Chondrocyte (in vitro differentiated cells): ENCODE data around the gene CD46. TPM values are rescaled to one million over a fixed set of nuclear protein-coding genes. Genes with fewer than 3 reads are reported as not detected.
"Not testable (repeated sequence)": the region's sequence is repeated elsewhere in the genome, so short reads cannot be mapped to it uniquely, and the experiment has no call there.

Experiments used
- DNase-seq: peaks from one replicate; pipeline ENCODE4 v3.0.0; 2021; ENCODE audit warnings: mixed read lengths, low spot score
- H3K27ac Mint-ChIP-seq: one replicate; pipeline ENCODE4 v1.8.0; 2021; ENCODE audit warnings: mild to moderate bottlenecking, moderate library complexity, mixed read lengths; ENCODE audit not compliant: unreplicated experiment
- H3K27me3 Mint-ChIP-seq: 2 replicates; pipeline ENCODE4 v1.8.0; 2021; ENCODE audit warnings: low read depth, mixed read lengths
- H3K36me3 Mint-ChIP-seq: 2 replicates; pipeline ENCODE4 v1.8.0; 2021; ENCODE audit warnings: low read depth, mixed read lengths
- H3K4me1 Mint-ChIP-seq: 2 replicates; pipeline ENCODE4 v1.8.0; 2021; ENCODE audit warnings: low read depth, mild to moderate bottlenecking, mixed read lengths
- H3K4me3 Mint-ChIP-seq: one replicate; pipeline ENCODE4 v1.8.0; 2021; ENCODE audit warnings: mild to moderate bottlenecking, moderate library complexity, mixed read lengths; ENCODE audit not compliant: unreplicated experiment
- H3K9me3 Mint-ChIP-seq: 2 replicates; pipeline ENCODE4 v1.8.0; 2021; ENCODE audit warnings: low read depth, mixed read lengths
- CTCF ChIP-seq: fragments of 200-600 bp; sonication (generic); IDR thresholded peaks from 2 replicates; pipeline ENCODE4 v1.5.0; 2021; ENCODE audit warnings: antibody characterized with exemption, mild to moderate bottlenecking, moderate library complexity
- total RNA-seq: library from RNA; stranded (reverse); gene quantifications from 3 replicates; pipeline ENCODE4 v1.2.1, GENCODE V29; 2021

Gene CD46
- total RNA-seq, 1 donor from 2014 or later = 96.4 TPM

- no peaks in the 10 kb centered on the region for H3K27me3 Mint-ChIP-seq
- no peaks in the 10 kb centered on the region for H3K9me3 Mint-ChIP-seq
- peaks cover 30% of the 10 kb centered on the region for H3K36me3 Mint-ChIP-seq
- no peak overlapping the region for H3K4me3 Mint-ChIP-seq
- TF ChIP-seq CTCF = no peak
- peaks cover 9% of the 10 kb centered on the region for H3K4me1 Mint-ChIP-seq
- DNase-seq = no peak
- H3K27ac Mint-ChIP-seq = no peak overlapping the region
Observed at GRCh38 chr1:207763091-207763490, 11.2 kb downstream of the CD46 start.

DNA sequence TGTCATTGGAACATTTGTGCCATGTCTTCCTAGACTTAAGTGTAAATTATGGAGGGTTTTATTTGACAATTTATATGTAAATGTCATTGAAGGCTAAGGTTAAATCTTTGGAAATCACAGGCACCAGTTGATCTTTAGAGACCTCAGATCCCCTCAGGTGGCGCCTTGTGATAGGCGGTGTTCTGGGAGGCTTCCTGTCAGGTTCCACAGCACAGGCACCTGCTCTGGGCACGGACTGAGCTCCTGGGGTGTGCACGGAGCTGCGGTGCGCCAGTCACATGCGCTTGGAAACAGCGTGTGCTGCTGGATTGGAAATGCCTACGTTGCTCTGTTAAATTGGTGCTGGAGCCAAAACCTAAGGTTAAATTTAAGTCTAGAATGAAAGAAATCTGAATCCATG lies 12.1 kb downstream of the CD46 start:
- no peak for DNase-seq
- TF ChIP-seq CTCF = no peak
- peaks cover 30% of the 10 kb centered on the region for H3K36me3 Mint-ChIP-seq
- H3K4me1 Mint-ChIP-seq = peaks cover 9% of the 10 kb centered on the region
- no peaks in the 10 kb centered on the region for H3K27me3 Mint-ChIP-seq
- no peak overlapping the region for H3K4me3 Mint-ChIP-seq
- no peaks in the 10 kb centered on the region for H3K9me3 Mint-ChIP-seq
- no peak overlapping the region for H3K27ac Mint-ChIP-seq

DNA sequence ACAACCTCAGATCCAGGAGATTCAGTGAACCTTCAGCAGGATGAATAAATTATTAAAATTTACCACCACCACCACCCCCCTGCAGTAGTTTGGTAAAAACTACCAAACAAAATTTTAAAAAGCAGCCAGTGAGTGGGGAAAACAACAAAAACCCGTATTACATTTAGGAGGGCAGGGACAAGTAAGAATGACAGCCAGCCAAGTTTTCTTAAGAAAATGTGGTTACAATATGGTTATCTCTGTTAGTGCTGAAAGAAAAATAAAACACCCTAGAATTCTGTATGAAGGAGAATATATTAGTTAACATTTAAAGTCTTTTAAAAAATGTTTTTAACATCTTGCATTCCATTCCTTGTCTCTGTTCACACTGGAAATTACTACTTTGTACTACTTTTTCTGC lies 14.7 kb downstream of the CD46 start:
- no peak for TF ChIP-seq CTCF
- peaks cover 34% of the 10 kb centered on the region for H3K36me3 Mint-ChIP-seq
- no peak for DNase-seq
- peaks cover 4% of the 10 kb centered on the region for H3K9me3 Mint-ChIP-seq
- H3K27ac Mint-ChIP-seq = no peak overlapping the region
- no peaks in the 10 kb centered on the region for H3K27me3 Mint-ChIP-seq
- no peak overlapping the region for H3K4me3 Mint-ChIP-seq
- peaks cover 9% of the 10 kb centered on the region for H3K4me1 Mint-ChIP-seq

DNA sequence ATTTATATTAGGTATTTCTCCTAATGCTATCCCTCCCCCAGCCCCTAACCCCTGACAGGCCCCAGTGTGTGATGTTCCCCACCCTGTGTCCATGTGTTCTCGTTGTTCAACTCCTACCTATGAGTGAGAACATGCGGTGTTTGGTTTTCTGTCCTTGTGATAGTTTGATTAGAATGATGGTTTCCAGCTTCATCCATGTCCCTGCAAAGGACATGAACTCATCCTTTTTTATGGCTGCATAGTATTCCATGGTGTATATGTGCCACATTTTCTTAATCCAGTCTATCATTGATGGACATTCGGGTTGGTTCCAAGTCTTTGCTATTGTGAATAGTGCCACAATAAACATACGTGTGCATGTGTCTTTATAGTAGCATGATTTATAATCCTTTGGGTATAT lies 18.7 kb downstream of the CD46 start:
- not testable (repeated sequence) for H3K9me3 Mint-ChIP-seq, H3K4me1 Mint-ChIP-seq, H3K27me3 Mint-ChIP-seq, H3K27ac Mint-ChIP-seq, H3K4me3 Mint-ChIP-seq, DNase-seq
- peaks cover 33% of the 10 kb centered on the region for H3K36me3 Mint-ChIP-seq

GRCh38 chr1:207776045-207776444 lies 24.2 kb downstream of the CD46 start:
- H3K27me3 Mint-ChIP-seq, DNase-seq, H3K4me3 Mint-ChIP-seq, H3K27ac Mint-ChIP-seq, H3K4me1 Mint-ChIP-seq: not testable (repeated sequence)
- Mint-ChIP-seq H3K9me3 (peaks cover 17% of the 10 kb centered on the region), H3K36me3 (peaks cover 42% of the 10 kb centered on the region)

DNA sequence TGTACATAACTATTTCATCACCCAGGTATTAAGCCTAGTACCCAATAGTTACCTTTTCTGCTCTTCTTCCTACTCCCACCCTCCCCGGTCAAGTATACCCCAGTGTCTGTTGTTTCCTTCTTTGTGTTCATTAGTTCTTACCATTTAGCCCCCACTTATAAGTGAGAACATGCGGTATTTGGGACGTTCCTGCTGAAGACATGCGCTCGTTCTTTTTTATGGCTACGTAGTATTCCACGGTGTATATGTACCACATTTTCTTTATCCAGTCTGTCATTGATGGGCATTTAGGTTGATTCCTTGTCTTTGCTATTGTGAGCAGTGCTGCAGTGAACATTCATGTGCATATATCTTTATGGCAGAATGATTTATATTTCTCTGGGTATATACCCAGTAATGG lies 25.6 kb downstream of the CD46 start:
- H3K27ac Mint-ChIP-seq, H3K27me3 Mint-ChIP-seq, DNase-seq, H3K4me1 Mint-ChIP-seq, H3K4me3 Mint-ChIP-seq: not testable (repeated sequence)
- Mint-ChIP-seq H3K9me3 (peaks cover 13% of the 10 kb centered on the region), H3K36me3 (peaks cover 29% of the 10 kb centered on the region)

GRCh38 chr1:207779008-207779407 lies 27.2 kb downstream of the CD46 start:
- DNase-seq = no peak
- no peak overlapping the region for H3K4me3 Mint-ChIP-seq
- peaks cover 19% of the 10 kb centered on the region for H3K36me3 Mint-ChIP-seq
- no peaks in the 10 kb centered on the region for H3K4me1 Mint-ChIP-seq
- H3K27ac Mint-ChIP-seq = peak overlapping the region; percentile 25
- no peak for TF ChIP-seq CTCF
- no peaks in the 10 kb centered on the region for H3K27me3 Mint-ChIP-seq
- peaks cover 13% of the 10 kb centered on the region for H3K9me3 Mint-ChIP-seq
